ENCODE results near the gene ADAMTS20. TPM values are rescaled to one million over a fixed set of nuclear protein-coding genes. Genes with fewer than 3 reads are reported as not detected.

The ADAMTS20 gene
- total and polyA plus RNA-seq, 5 donors from 2014 or later, result not detected

- H3K27ac ChIP-seq (ENCODE audit: insufficient read depth, low read length, poor library complexity, severe bottlenecking), result no peak overlapping the region
- Mint-ChIP-seq H3K27ac (no peak overlapping the region), H3K4me3 (no peak overlapping the region), H3K27me3 (no peaks in the 10 kb centered on the region), H3K4me1 (no peaks in the 10 kb centered on the region), H3K9me3 (peaks cover 0 to 19% (median 4%) of the 10 kb centered on the region in 7 donors), H3K36me3 (no peaks in the 10 kb centered on the region)
- no peaks in the 10 kb centered on the region for H3K27me3 ChIP-seq (ENCODE audit: control insufficient read depth, insufficient read depth, low read length)
- H3K4me1 ChIP-seq (ENCODE audit: control insufficient read depth, insufficient read depth, low read length, poor library complexity, severe bottlenecking), result no peaks in the 10 kb centered on the region
- no peaks in the 10 kb centered on the region for H3K36me3 ChIP-seq (ENCODE audit: control insufficient read depth, insufficient read depth, low read length)
- DNase-seq (no peak), ATAC-seq (ENCODE audit: low read depth in 2 of 2) (no peak)
- no peak overlapping the region for H3K4me3 ChIP-seq (ENCODE audit: low read depth, low read length)
- no peaks in the 10 kb centered on the region for H3K9me3 ChIP-seq (ENCODE audit: control insufficient read depth in 2 of 2, low read length in 2 of 2)
Measured at GRCh38 chr12:43306066-43306465, 245.9 kb downstream of the ADAMTS20 start.

GRCh38 chr12:43305065-43305464 is 246.9 kb downstream of the ADAMTS20 start:
- Histone ChIP-seq H3K9me3 (ENCODE audit: control insufficient read depth in 2 of 2, low read length in 2 of 2) (no peaks in the 10 kb centered on the region), H3K36me3 (ENCODE audit: control insufficient read depth, insufficient read depth, low read length) (no peaks in the 10 kb centered on the region), H3K4me1 (ENCODE audit: control insufficient read depth, insufficient read depth, low read length, poor library complexity, severe bottlenecking) (no peaks in the 10 kb centered on the region), H3K27ac (ENCODE audit: insufficient read depth, low read length, poor library complexity, severe bottlenecking) (no peak overlapping the region), H3K27me3 (ENCODE audit: control insufficient read depth, insufficient read depth, low read length) (no peaks in the 10 kb centered on the region), H3K4me3 (ENCODE audit: low read depth, low read length) (no peak overlapping the region)
- no peak overlapping the region for H3K27ac Mint-ChIP-seq
- no peaks in the 10 kb centered on the region for H3K27me3 Mint-ChIP-seq
- no peak overlapping the region for H3K4me3 Mint-ChIP-seq
- H3K9me3 Mint-ChIP-seq, result peaks cover 0 to 19% (median 2%) of the 10 kb centered on the region in 7 donors
- no peaks in the 10 kb centered on the region for H3K4me1 Mint-ChIP-seq
- no peaks in the 10 kb centered on the region for H3K36me3 Mint-ChIP-seq
- ATAC-seq (ENCODE audit: low read depth in 2 of 2) (no peak), DNase-seq (no peak)

Other genes starting within 250 kb of the ADAMTS20 start
- 16.1 TPM for gene PUS7L, start 206.6 kb upstream of the ADAMTS20 start, total RNA-seq
- 10 to 100 TPM; 16.5 to 33.5 (median 27.3) TPM for gene PUS7L, start 206.6 kb upstream of the ADAMTS20 start, polyA plus RNA-seq
- gene IRAK4, start 206.7 kb upstream of the ADAMTS20 start, total RNA-seq, result 56.7 TPM
- gene IRAK4, start 206.7 kb upstream of the ADAMTS20 start, polyA plus RNA-seq, result 10 to 100 TPM; 25.6 to 40.8 (median 30.0) TPM